Neural cell (in vitro differentiated cells): ENCODE data around the gene MEGF11.

Experiments used
- CTCF ChIP-seq: fragments of 450-650 bp; IDR thresholded peaks from 2 replicates; pipeline ENCODE4 v1.5.1; 2014; ENCODE audit warnings: antibody characterized with exemption, mild to moderate bottlenecking, moderate library complexity; ENCODE audit not compliant: poor library complexity, severe bottlenecking
- EP300 ChIP-seq: fragments of 450-650 bp; conservative IDR thresholded peaks from 2 replicates; pipeline ENCODE4 v1.6.1; 2014; ENCODE audit warnings: antibody characterized with exemption, mild to moderate bottlenecking, moderate library complexity; ENCODE audit not compliant: poor library complexity, severe bottlenecking
- EZH2 ChIP-seq: fragments of 200-600, 300-800 bp; shearing (Covaris generic), sonication (generic); IDR thresholded peaks from 2 replicates; pipeline ENCODE4 v1.6.1; 2014; ENCODE audit warnings: antibody characterized with exemption, low read length, borderline replicate concordance, mild to moderate bottlenecking; ENCODE audit not compliant: insufficient read depth, poor library complexity, severe bottlenecking
- POLR2AphosphoS5 ChIP-seq: IDR thresholded peaks from 2 replicates; pipeline ENCODE4 v1.6.1; 2012
- RAD21 ChIP-seq: fragments of 450-650 bp; conservative IDR thresholded peaks from 2 replicates; pipeline ENCODE4 v1.6.1; 2014; ENCODE audit warnings: antibody characterized with exemption, mild to moderate bottlenecking, moderate library complexity
- SMC3 ChIP-seq: fragments of 450-650 bp; conservative IDR thresholded peaks from 2 replicates; pipeline ENCODE4 v1.6.1; 2014; ENCODE audit warnings: antibody characterized with exemption, mild to moderate bottlenecking, moderate library complexity; ENCODE audit not compliant: poor library complexity
- TAF1 ChIP-seq: IDR thresholded peaks from 2 replicates; pipeline ENCODE4 v1.6.1; 2012; ENCODE audit warnings: low read depth

- TF ChIP-seq CTCF (no peak), POLR2AphosphoS5 (no peak), EP300 (no peak), EZH2 (no peak), RAD21 (no peak), TAF1 (no peak), SMC3 (no peak)
Observed at GRCh38 chr15:65969865-65970816, 283.4 kb downstream of the MEGF11 start.
